CD4-positive, alpha-beta T cell treated with Interleukin-17A for 1 hour (primary cell): ENCODE measurements around the gene ATP2B2.
"Not testable (repeated sequence)": the region's sequence is repeated elsewhere in the genome, so short reads cannot be mapped to it uniquely, and the experiment has no call there.

Experiments
- DNase-seq: peaks from one replicate; pipeline ENCODE4 v3.0.0-alpha.2; 2020

ATP2B2 gene

GRCh38 chr3:10397879-10398278 is 107.5 kb downstream of the ATP2B2 start:
- no peak for DNase-seq

DNA sequence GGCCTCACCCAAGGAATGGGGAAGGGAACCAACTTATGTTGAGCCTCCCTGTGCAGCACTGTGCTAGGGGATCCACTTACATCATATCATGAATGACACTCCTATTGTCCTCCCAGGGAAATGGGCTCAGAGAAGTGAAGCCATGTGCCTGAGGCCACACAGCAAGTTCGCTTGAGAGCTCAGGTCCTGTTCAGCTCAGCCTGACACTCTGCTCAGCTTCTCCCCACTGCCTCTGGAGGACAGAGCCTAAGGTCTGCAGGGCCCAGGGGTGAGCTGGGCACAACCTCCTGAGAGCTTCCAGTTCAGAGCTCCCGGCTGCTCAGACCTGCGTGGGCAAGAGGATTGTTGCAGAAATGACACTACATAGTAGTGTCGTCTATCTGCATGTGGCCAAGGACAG is 108.5 kb downstream of the ATP2B2 start:
- DNase-seq, result no peak

DNA sequence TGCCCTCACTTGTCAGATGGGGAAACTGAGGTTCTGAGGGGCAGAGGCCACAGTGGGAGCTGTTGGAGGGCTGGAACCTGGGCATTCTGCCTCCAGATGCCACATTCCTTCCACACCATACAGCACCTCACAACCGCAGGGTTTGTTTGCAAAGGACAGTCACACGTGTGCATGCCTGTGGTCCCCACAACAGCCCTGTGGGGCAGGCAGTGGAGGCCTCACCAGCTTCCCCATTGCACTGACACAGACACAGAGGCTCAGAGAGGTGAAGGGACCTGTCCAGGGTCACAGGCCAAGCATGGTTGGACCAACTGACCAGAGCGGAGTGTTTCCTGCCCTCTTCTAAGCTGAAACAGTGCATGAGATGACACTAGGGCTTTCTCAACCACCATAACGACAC is 109.3 kb downstream of the ATP2B2 start:
- no peak for DNase-seq

DNA sequence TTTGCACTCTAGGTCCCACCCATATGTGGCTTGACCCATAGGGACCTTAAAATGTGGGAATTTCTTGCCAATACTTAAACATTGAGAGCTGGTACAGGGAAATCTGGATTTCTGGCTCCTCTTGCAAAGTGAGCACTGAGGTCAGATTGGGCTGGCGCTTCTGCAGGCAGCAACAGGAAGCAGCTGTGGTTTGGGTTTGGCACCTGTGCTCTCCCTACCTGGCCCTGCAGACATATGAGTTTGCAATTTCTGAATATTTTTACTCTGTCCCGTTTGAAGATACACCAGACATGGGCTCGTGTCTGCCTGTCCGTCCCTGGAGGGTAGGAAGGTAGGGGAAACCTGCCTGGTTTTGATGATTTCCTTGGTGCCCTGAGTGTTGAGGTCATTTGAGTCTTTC is 109.7 kb downstream of the ATP2B2 start:
- DNase-seq, result peak; percentile 53

GRCh38 chr3:10395196-10395595 is 110.2 kb downstream of the ATP2B2 start:
- DNase-seq, result no peak

DNA sequence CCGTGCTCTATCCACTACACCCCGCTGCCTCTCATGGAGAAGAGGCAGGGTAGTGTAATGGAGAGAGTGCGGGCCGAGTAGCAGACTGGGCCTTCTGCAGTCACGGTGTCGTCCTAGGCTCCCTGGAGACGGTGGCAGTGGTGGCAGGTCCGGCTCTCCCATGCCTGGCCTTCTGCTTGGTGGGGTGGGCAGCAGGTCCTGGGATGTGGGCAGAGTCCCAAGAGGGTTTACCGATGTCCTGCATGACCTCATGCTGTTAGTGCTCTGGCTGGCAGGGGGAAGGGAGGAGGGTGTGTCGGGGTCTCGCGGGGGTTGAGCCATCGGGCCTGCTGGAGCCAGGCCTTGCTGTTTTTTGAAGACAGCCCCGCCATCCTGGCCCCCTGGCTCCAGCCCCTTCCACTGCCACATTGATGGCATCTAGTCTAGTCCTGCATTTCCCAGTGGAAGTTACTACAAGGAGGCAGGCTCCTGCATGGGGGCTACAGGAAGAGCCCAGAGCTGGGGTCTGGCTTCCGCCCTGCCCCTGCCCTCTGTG is 110.8 kb downstream of the ATP2B2 start:
- no peak for DNase-seq

GRCh38 chr3:10393514-10393913 is 111.9 kb downstream of the ATP2B2 start:
- no peak for DNase-seq

DNA sequence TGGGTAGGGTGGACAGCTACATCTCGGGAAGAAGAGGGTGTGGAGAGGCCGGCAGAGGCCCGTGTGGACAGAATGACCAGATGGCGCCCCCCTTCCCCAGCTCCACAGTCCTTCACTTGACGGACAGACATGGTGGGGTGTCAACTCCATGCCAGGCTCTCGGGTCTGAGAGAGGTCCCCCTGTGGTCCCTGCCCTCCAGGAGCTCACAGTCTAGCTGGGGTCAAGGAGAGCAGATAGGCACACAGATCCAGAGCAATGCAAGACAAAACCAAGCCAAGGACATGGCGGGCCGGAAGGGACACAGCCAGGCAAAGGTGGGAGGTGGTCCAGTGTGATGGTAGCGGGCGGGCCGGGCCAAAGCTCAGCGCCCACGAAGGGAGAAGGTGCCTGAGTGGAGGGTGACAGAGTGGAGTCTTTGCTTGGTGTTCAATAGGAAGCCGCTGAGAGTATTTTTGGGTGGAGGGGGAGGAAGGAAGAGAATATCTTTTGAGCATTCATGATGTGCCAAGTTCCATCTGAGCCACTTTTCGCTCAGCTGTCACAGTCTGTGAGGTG is 112.4 kb downstream of the ATP2B2 start:
- DNase-seq, result no peak

DNA sequence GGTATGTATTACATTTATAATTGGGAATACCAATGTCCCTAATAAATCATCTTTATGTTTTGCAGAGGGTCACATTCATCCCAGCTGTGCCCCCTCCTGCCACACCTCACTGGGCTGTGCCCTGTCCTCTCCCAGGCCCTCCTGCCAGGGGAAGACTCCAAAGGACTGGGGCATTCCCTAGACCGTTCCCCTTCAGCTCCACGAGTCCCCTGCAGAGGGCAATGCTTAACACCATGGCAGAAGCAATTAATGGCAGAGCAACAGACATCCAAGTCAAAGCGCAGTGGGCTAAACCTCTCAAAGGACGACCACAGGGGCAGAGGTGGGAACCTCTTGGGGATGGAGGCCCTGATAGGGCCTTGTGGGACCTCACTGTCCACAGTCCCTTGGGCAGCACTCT is 113.1 kb downstream of the ATP2B2 start:
- no peak for DNase-seq

DNA sequence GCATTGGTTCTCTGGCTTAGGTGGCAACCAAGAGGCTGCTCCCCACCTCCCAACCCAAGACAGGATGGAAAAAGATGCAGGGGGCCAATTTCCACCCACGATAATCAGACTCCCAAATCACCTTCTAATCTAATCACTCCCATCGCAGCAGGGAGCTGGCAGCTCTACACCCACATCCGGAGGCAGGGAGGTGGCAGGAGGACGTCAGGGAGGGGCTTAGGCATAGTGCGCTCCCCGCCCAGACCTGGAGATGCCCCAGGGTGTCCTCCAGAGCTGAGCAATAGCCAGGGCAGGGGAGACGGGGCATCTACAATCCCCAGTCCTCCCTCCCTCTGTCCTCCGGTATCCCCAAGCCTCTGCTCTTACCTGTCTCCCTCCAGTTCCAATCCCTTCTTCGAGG is 114.0 kb downstream of the ATP2B2 start:
- DNase-seq, result peak; percentile 2

DNA sequence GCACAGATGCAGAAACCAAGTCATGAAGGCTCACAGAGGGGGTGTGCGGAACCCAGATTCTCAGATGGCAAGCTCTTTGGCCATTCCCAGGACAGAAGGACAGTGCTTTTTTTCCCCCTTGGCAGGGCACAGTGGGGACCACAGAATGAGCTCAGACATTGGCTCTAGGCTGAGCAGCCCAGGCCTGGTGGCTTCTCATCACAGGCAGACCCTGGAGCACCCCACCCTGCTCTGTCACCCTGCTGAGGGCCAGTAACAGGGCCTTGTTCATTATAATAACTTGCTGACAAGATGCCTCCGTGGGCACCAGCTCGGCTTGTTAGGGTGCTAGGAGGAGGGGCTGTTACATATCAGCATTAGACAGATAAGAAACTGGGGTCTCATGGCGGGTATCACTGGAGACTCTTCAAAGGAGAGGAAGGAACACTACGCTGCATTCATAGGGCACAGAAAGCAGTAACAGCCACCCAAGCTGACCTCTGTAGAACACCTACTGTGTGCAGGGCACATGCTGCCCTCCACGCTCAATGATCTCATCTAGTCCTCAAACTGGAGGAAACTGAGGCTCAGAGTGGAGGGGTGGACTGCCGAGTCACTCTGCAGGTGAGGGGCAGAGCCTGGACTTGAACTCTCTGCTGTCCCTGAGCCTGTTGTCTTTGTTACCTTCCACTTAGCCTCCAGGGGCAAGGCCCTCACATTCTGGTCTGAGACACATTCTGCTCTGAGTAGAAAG is 114.6 kb downstream of the ATP2B2 start:
- no peak for DNase-seq

DNA sequence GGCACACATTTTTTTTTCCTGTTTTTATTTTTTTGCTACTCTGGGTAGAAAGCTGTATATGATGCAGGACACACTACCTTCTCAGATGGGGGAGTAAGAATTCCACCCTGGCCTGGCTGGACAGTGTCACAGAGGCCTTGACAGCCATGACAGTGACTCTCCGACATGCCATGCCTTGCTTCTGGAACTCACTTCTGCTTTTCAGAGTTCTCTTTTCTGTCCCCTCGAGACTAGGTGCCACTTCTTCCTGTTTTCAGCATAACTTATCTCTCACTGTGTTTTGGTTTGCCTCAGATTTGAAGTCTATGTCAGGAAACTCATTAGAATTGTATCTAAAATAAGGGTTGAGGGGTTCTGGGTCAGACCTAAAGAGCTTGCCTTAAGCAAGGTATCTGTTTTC is 115.4 kb downstream of the ATP2B2 start:
- peak; percentile 10 for DNase-seq

GRCh38 chr3:10389339-10389738 is 116.0 kb downstream of the ATP2B2 start:
- DNase-seq, result no peak

DNA sequence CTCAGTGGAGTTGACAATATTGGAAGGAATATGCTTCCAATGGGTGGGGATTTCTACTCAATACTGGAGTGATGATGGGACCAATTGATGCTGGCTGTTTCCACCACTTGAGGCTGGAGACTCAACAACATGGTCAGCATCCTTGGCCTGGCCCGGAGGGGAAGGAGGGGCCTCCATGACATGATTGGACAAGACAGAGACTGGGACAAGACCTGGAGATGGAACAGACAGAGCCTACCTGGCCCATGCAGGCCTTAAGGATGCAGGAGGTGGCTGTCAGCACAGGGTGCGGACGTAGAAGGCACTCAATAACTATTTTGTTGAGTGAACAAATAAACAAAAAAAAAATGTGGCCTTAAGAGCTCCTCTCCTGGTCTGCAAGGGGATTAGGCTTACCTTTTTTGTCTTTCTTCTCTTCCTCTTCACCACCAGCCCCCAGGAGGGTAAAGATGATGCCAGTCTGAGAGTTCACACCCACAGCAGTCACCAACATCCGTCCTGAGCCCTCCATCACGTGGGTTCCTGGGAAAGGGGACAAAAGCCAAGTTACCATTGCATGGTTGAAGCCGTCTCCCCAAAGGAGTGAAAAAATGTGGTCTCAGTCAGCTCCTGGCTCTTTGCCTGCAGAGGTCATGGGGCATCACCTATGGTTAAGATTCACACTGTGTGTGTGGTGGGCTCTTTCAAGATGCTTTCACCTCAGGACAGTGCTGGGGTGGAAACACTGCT is 117.3 kb downstream of the ATP2B2 start:
- DNase-seq, result peak; percentile 9

DNA sequence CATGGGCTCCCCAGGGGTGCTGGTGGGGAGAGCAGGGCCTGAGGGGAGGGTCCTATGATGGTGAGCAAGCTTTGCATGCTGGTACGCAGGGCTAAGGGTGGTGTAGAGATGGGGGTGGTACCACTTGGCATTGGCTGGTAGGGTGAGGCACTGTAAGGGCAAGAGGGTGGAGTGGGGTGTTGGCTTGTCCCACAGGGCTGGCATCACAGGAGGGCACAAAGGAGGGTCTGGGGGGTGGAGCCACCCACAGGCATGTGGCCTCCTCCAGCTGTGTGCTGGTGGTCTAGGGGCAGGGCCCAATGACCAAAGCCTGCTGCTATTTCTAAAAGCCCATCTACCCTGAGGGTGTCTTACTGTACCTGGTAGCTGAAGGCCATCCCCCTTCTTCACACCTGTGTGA is 119.3 kb downstream of the ATP2B2 start:
- DNase-seq, result no peak

GRCh38 chr3:10384541-10385360 is 120.6 kb downstream of the ATP2B2 start:
- DNase-seq, result no peak

GRCh38 chr3:10383850-10384248 is 121.5 kb downstream of the ATP2B2 start:
- no peak for DNase-seq

- no peak for DNase-seq
Measured at GRCh38 chr3:10382892-10383849, 122.2 kb downstream of the ATP2B2 start.

GRCh38 chr3:10382445-10382844 is 122.9 kb downstream of the ATP2B2 start:
- DNase-seq, result not testable (repeated sequence)

GRCh38 chr3:10381336-10381735 is 124.0 kb downstream of the ATP2B2 start:
- no peak for DNase-seq

DNA sequence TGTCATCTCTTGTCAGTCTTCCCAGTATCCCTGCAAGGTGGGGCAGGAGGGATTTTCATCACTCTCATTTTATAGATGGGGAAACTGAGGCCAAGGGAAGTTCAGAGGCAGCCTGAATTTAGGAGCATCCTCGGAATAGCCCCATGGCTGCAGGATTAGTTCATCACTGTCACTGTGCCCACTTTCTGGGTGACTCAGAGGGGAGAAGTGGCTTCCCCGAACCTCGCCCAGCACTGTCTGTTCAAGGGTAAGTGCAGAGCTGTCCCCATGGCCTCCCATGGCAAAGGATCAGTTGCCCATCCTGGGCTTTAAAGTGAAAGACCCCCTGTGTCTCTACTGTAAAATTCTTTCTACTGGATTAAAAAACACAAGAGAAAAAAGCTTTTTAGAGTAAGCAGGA is 124.5 kb downstream of the ATP2B2 start:
- DNase-seq, result no peak

- DNase-seq, result no peak
Measured at GRCh38 chr3:10379961-10380360, 125.4 kb downstream of the ATP2B2 start.
